GM21526 (cell line): ENCODE measurements around the gene ELSPBP1.
"Not testable (repeated sequence)": the region's sequence is repeated elsewhere in the genome, so short reads cannot be mapped to it uniquely, and the experiment has no call there.

ENCODE experiments used
- ATAC-seq: cut with Tn5 transposase; IDR thresholded peaks from one replicate; pipeline ENCODE4 v1.9.1; 2021; ENCODE audit warnings: moderate library complexity; ENCODE audit not compliant: unreplicated experiment, low FRiP score

Gene ELSPBP1

DNA sequence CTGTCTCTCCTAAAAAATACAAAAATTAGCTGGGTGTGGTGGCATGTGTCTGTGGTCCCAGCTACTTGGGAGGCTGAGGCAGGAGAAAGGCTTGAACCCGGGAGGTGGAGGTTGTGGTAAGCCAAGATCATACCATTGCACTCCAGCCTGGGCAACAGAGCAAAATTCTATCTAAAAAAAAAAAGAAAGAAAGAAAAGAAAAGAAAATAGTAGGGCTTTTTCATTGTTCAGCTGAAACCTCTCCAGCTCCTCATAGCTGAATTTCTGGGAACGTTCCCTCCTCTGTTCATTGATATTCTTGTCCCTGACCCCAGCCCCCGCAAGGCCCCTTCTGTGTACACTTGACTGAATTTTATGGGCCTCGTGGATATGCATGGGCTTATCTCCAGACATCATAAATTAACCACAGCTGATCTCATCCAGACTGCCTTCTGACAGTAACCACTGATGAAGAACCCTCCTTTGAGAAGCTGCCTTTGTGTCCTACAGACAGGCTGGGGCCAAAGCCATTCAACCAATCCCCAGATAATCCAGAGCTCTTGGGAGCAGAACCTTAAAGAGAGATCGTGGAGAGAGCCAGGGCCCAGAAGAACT is at the start of gene ELSPBP1:
Gene ELSPBP1 (plus strand): TSS at position 424 of the 594 bp plus-strand sequence. CDS start 14,036 bp downstream, outside the sequence.
- ATAC-seq, result no peak

DNA sequence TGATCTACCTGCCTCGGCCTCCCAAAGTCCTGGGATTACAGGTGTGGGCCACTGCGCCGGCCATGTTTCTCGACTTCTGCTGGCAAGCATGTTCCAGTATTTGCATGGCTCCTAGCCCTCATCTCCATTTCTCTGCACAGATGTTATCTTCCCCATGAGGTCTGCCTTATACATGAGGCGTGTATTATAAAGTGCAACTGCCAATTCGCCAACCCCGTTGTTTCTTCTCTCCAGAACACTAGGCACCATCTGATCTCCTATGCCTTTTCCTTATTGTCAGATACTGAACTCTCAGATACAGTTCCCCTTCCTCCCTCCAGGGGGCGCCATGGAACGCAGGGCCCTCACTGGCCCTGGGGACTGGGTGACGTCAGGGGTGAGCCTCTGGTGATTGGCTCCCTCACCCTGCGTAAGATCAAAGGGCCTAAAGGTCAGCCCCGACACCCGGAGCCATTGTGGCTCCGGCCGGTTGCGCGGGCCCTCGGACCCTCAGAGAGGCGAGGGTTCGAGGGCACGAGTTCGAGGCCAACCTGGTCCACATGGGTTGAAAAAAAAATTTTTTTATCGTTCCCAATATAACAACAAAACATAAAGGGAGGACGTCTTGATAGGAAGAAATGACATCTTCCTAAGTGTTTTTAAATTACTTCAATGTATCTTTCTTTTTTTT is 44.4 kb upstream of the ELSPBP1 start:
- not testable (repeated sequence) for ATAC-seq

GRCh38 chr19:47952132-47952531 is 42.3 kb upstream of the ELSPBP1 start:
- not testable (repeated sequence) for ATAC-seq

GRCh38 chr19:47955936-47956335 is 38.5 kb upstream of the ELSPBP1 start:
- ATAC-seq, result not testable (repeated sequence)

DNA sequence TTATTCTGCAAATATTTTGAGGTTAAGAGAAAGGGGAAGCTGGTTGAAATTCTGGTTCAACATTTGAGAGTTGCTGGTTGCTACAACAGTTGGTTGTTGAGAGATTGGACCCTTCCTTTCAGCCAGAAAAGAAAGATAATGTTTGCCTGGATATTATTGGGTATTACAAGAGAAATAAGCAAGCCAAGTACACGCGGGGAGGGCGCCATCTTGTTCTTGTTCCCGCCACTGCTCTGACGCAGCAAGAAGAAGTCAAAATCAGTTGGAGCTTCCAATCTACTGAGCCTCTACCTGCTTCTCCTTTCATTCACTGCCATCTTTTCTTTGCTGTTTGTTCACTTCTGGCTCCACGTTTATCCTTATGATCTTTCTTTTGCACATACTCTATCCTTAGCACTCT is 20.9 kb upstream of the ELSPBP1 start:
- no peak for ATAC-seq

GRCh38 chr19:47991191-47991808 is 3.1 kb upstream of the ELSPBP1 start:
- no peak for ATAC-seq

DNA sequence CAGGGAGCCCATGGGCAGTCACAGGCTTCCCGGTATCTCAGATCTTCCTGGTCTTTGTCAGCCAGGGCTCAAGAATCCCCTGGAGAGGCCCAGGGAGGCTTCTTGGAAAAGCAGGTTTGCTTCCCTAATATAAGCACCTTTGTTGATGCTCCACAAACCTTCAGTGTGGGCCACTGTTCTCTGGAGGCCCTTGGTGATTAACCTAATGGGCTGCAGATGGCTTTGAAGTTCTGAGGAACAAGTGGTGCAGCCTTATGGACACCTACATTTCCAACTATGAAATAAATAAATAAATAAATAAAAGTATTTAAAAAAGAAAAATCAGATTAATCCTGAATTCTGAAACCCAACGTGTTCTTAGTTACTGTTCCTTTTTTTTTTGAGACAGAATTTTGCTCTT is 2.4 kb upstream of the ELSPBP1 start, which contains the start of gene BSPH1:
Gene BSPH1 (minus strand): TSS at position 101 of the 400 bp plus-strand sequence. CDS start 89 bp downstream, at position 12.
- ATAC-seq, result no peak

GRCh38 chr19:47996230-47996727 is 1.8 kb downstream of the ELSPBP1 start:
- ATAC-seq, result no peak

DNA sequence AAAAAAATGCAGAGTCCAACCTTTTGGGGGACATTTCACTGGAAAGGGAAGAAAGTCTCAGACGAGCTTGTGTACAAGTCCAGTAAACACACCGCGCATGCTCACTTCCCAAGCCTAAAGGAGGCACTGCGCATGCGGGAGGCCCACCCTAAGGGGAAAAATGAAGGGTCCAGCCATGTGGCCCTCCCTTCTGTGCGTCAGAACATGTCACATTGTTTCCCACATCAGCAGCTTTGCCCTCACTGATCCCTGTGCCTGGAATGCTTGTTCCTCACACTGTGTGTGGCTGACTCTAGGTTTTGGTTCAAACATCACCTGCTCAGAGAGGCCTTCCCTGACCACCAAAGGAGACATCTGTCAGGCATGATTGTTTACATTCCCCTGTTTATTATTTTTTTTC is 4.4 kb downstream of the ELSPBP1 start:
- no peak for ATAC-seq

DNA sequence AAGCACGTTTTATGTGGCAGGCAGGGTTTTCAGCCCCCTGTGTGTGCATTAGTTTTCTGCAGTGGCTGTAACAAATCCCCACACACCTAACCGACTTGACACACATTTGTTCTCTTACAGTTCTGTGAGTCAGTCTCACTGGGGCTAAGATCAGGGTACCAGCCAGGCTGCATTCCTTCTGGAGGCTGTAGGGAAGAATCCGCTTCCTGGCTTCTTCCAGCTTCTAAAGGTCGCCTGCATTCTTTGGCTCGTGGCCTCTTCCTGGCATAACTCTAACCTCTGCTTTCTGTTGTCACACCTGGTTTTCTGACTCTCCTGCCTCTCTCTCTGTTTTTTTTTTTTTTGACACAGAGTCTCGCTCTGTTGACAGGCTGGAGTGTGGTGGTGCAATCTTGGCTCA is 6.4 kb downstream of the ELSPBP1 start:
- ATAC-seq, result no peak

DNA sequence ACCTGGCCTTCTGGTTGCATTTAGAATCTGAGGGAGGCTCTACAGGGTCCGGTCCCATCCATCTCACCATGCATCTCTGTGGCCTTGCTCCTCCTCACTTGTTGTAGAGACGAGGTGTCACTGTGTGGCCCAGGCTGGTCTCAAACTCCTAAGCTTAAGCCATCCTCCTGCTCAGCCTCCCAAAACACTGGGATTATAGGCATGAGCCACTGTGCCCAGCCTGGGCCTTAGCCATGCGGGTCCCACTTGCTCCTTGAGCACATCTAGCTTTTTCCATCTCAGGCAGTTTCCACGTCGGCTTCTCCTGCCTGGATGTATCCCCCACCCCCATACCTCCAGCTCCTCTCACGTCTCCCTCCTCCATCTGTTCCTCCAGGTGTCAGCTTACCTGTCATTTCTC is 9.8 kb downstream of the ELSPBP1 start:
- no peak for ATAC-seq

DNA sequence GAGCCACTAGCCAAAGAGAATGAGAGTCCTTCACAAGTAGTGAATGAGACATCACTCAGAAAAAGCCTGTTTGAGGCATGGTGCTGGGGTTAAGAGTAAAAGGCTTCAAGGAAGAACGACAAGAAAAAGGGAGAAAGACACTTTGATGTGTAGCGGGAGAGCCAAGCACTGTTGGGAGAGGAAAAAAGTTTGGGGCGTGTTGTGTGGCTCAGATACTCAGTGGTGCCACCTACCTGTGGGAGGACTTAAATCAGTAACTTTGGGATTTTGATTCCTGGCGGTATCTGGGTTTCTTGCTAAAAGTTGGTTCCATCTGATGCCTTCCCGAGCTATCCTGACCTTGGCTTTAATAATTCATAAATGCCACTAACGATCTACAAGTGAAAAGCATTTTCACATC is 12.3 kb downstream of the ELSPBP1 start:
- no peak for ATAC-seq

GRCh38 chr19:48010932-48011758 is 16.7 kb downstream of the ELSPBP1 start:
- no peak for ATAC-seq

DNA sequence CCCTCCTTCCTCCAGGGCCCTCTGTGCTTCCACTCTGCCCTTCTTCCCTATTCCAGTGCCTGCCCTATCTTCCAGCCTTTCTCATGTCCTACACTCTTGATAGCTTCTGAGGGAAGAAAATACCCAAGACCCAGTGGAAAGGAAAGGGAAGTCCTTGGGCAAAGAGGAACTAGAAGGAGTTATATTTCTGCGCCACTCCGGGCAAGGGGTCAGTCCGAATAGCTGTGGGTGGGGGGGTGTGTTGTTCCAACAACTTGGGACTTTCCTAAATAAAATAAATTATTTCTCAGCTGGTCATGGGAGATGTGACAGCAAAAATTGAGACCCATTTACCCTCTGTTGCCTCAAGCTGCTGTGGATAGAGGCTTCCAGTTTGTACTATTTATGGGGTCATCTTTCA is 26.3 kb downstream of the ELSPBP1 start:
- no peak for ATAC-seq

GRCh38 chr19:48023011-48023410 is 28.6 kb downstream of the ELSPBP1 start:
- ATAC-seq, result no peak

DNA sequence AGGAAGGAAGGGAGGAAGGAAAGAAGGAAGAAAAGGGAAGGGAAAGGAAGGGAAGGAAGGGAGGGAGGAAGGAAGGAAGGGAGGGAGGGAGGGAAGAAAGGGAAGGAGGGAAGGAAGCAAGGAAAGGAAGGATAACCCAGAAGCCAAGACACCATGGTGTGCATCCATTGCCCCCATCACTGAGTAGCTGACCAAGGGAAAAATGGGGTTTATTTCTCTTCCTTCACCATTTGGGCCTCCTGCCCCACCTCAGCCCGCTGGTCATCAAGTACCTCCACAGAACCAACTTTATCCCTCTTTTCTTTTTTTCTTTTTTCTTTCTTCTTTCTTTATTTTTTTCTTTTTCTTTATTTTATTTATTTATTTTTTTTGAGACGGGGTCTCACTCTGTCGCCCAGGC is 29.1 kb downstream of the ELSPBP1 start:
- no peak for ATAC-seq

DNA sequence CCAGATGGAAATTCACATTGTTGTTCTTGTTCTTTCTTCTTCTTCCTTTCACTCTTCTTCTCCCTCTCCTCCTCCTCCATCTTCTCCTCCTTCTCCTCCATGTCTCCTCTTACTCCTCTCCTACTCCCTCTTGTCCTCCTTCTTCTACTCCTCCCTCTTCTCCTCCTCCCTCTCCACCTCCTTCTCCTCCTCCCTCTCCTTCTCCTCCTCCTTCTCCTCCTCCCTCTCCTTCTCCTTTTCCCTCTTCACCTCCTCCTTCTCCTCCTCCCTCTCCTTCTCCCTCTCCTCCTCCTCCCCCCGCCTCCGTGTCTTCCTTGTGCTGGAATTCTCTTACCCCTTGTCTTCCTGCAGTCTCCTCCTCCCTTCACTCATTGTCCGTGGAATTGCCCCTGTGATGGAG is 31.0 kb downstream of the ELSPBP1 start:
- ATAC-seq, result no peak

DNA sequence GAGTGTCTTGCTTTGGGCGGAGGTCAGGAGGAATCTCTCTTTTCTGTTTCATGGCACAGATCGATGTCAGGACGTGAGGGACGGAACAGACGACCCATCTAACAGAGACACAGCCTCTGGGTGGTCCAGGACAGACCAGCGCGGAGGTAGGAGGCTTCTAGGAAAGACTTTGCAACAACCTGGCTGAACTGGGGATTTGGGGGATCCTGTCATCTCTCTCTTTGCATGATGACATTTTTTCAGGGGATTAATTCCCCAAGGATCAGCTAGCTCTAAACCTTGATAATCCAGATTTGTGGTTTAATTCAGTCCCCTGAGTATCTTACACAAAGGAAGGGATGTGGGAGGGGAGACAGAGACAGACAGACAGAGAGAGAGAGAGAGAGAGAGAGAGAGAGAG is 35.0 kb downstream of the ELSPBP1 start:
- no peak for ATAC-seq

DNA sequence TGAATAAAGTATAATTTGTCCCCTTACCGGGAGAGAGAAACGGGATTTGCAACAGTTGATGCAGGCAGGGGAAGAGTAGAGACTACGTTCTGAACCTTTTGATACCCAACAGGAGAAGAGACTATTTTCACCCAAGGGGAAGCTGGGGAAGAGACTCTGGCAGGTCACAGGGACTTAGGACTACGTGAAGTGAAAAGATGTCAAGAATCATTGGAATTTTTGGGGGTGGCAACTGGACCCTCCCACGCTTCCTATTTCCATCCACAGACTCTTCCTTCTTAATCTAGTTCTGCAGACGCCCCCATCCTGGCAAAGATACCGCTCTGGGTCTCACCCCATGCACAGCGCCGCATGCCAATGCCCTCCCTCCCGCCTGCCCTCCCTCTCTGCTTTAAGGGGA is 35.6 kb downstream of the ELSPBP1 start:
- ATAC-seq, result no peak

DNA sequence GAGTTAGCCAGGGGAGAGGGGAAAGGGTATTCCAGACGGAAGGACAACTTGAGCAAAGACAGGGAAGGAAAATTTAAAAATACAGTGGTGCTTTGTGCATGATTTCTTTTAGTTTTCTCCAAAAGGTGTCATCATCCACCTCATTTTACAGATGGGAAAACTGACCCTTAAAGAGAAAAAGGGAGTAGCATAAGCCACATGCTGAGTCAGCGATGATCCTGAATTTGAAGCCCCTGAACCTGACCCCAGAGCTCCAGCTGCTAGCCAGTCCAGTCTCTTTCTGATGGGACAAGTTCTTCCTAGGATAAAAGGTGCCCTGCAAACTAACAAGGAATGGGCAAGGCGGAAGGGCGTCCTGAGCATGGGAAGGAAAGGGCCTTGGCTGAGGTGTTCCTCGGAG is 39.2 kb downstream of the ELSPBP1 start:
- no peak for ATAC-seq

GRCh38 chr19:48036765-48037164 is 42.3 kb downstream of the ELSPBP1 start:
- no peak for ATAC-seq
